ENCODE results near the gene HUWE1.

HUWE1 gene

GRCh38 chrX:53587795-53588420 lies 98.6 kb downstream of the HUWE1 start:
- Histone ChIP-seq H3K4me2 (ENCODE audit: low read length) (no peak overlapping the region), H3K36me3 (ENCODE audit: control insufficient read depth, insufficient read depth, low read length) (peaks cover 16% of the 10 kb centered on the region), H3K23ac (ENCODE audit: low read length) (no peak overlapping the region), H2AK5ac (ENCODE audit: low read length) (no peak overlapping the region), H3K9ac (ENCODE audit: low read length) (no peak overlapping the region), H3K4me3 (ENCODE audit: low read length) (no peak overlapping the region), H2BK120ac (ENCODE audit: low read depth, low read length) (no peak overlapping the region), H3K27me3 (ENCODE audit: insufficient read depth, low read length, poor library complexity) (no peaks in the 10 kb centered on the region), H3K18ac (ENCODE audit: low read length) (no peak overlapping the region), H3K56ac (ENCODE audit: low read length) (no peak overlapping the region), H3K79me2 (ENCODE audit: control insufficient read depth, insufficient read depth, low read length) (no peaks in the 10 kb centered on the region), H3K4me1 (ENCODE audit: control insufficient read depth, low read depth, low read length) (no peaks in the 10 kb centered on the region), H2BK5ac (ENCODE audit: low read length) (no peak overlapping the region), H4K8ac (ENCODE audit: low read depth, low read length) (no peak overlapping the region), H3K4ac (ENCODE audit: low read depth, low read length) (no peak overlapping the region), H3K27ac (ENCODE audit: low read depth, low read length) (no peak overlapping the region), H3K79me1 (ENCODE audit: low read length) (no peaks in the 10 kb centered on the region), H2BK15ac (replicated peaks; ENCODE audit: low read depth) (no peak overlapping the region), H4K5ac (ENCODE audit: low read length) (no peak overlapping the region)
- DNase-seq = no peak
- no CpG with 5 or more reads among the region's 5 CpGs for WGBS (ENCODE audit: extremely low coverage, insufficient coverage, low lambda C conversion rate)

GRCh38 chrX:53584891-53585290 lies 101.6 kb downstream of the HUWE1 start:
- WGBS (ENCODE audit: extremely low coverage, insufficient coverage, low lambda C conversion rate) = no CpG with 5 or more reads among the region's 9 CpGs

GRCh38 chrX:53583571-53583970 lies 102.9 kb downstream of the HUWE1 start:
- WGBS (ENCODE audit: extremely low coverage, insufficient coverage, low lambda C conversion rate) = no CpG with 5 or more reads among the region's 7 CpGs
- Histone ChIP-seq H3K27ac (ENCODE audit: low read depth, low read length) (no peak overlapping the region), H3K4me1 (ENCODE audit: control insufficient read depth, low read depth, low read length) (no peaks in the 10 kb centered on the region), H3K27me3 (ENCODE audit: insufficient read depth, low read length, poor library complexity) (no peaks in the 10 kb centered on the region), H3K23ac (ENCODE audit: low read length) (no peak overlapping the region), H3K4ac (ENCODE audit: low read depth, low read length) (no peak overlapping the region), H2BK5ac (ENCODE audit: low read length) (no peak overlapping the region), H2AK5ac (ENCODE audit: low read length) (no peak overlapping the region), H4K8ac (ENCODE audit: low read depth, low read length) (no peak overlapping the region), H4K5ac (ENCODE audit: low read length) (no peak overlapping the region), H3K18ac (ENCODE audit: low read length) (no peak overlapping the region), H3K4me3 (ENCODE audit: low read length) (no peak overlapping the region), H3K4me2 (ENCODE audit: low read length) (no peak overlapping the region), H3K36me3 (ENCODE audit: control insufficient read depth, insufficient read depth, low read length) (peaks cover 7% of the 10 kb centered on the region), H3K79me1 (ENCODE audit: low read length) (no peaks in the 10 kb centered on the region), H3K56ac (ENCODE audit: low read length) (no peak overlapping the region), H2BK120ac (ENCODE audit: low read depth, low read length) (no peak overlapping the region), H3K9ac (ENCODE audit: low read length) (no peak overlapping the region), H3K79me2 (ENCODE audit: control insufficient read depth, insufficient read depth, low read length) (no peaks in the 10 kb centered on the region), H2BK15ac (replicated peaks; ENCODE audit: low read depth) (no peak overlapping the region)
- no peak for DNase-seq

More at GRCh38 chrX:53584891-53585290, 101.6 kb downstream of the HUWE1 start:
- no peaks in the 10 kb centered on the region for H3K27me3 ChIP-seq (ENCODE audit: insufficient read depth, low read length, poor library complexity)
- no peaks in the 10 kb centered on the region for H3K4me1 ChIP-seq (ENCODE audit: control insufficient read depth, low read depth, low read length)
- no peak overlapping the region for H4K8ac ChIP-seq (ENCODE audit: low read depth, low read length)
- no peak overlapping the region for H2AK5ac ChIP-seq (ENCODE audit: low read length)
- no peak overlapping the region for H2BK120ac ChIP-seq (ENCODE audit: low read depth, low read length)
- H3K4me3 ChIP-seq (ENCODE audit: low read length) = no peak overlapping the region
- no peak overlapping the region for H2BK5ac ChIP-seq (ENCODE audit: low read length)
- H2BK15ac ChIP-seq (replicated peaks; ENCODE audit: low read depth) = no peak overlapping the region
- no peaks in the 10 kb centered on the region for H3K79me2 ChIP-seq (ENCODE audit: control insufficient read depth, insufficient read depth, low read length)
- no peaks in the 10 kb centered on the region for H3K79me1 ChIP-seq (ENCODE audit: low read length)
- no peak overlapping the region for H3K27ac ChIP-seq (ENCODE audit: low read depth, low read length)
- H3K18ac ChIP-seq (ENCODE audit: low read length) = no peak overlapping the region
- H3K36me3 ChIP-seq (ENCODE audit: control insufficient read depth, insufficient read depth, low read length) = peaks cover 7% of the 10 kb centered on the region
- H3K56ac ChIP-seq (ENCODE audit: low read length) = no peak overlapping the region
- no peak overlapping the region for H3K9ac ChIP-seq (ENCODE audit: low read length)
- no peak for DNase-seq
- H4K5ac ChIP-seq (ENCODE audit: low read length) = no peak overlapping the region
- H3K4ac ChIP-seq (ENCODE audit: low read depth, low read length) = no peak overlapping the region
- no peak overlapping the region for H3K4me2 ChIP-seq (ENCODE audit: low read length)
- H3K23ac ChIP-seq (ENCODE audit: low read length) = no peak overlapping the region

GRCh38 chrX:53580742-53581504 lies 105.6 kb downstream of the HUWE1 start:
- Histone ChIP-seq H4K8ac (ENCODE audit: low read depth, low read length) (no peak overlapping the region), H3K4me2 (ENCODE audit: low read length) (no peak overlapping the region), H3K79me2 (ENCODE audit: control insufficient read depth, insufficient read depth, low read length) (no peaks in the 10 kb centered on the region), H3K36me3 (ENCODE audit: control insufficient read depth, insufficient read depth, low read length) (peaks cover 9% of the 10 kb centered on the region), H2BK15ac (replicated peaks; ENCODE audit: low read depth) (no peak overlapping the region), H3K79me1 (ENCODE audit: low read length) (no peaks in the 10 kb centered on the region), H3K23ac (ENCODE audit: low read length) (no peak overlapping the region), H3K4ac (ENCODE audit: low read depth, low read length) (no peak overlapping the region), H3K4me1 (ENCODE audit: control insufficient read depth, low read depth, low read length) (no peaks in the 10 kb centered on the region), H2BK5ac (ENCODE audit: low read length) (no peak overlapping the region), H3K27ac (ENCODE audit: low read depth, low read length) (no peak overlapping the region), H3K18ac (ENCODE audit: low read length) (no peak overlapping the region), H3K9ac (ENCODE audit: low read length) (no peak overlapping the region), H3K27me3 (ENCODE audit: insufficient read depth, low read length, poor library complexity) (no peaks in the 10 kb centered on the region), H3K4me3 (ENCODE audit: low read length) (no peak overlapping the region), H2BK120ac (ENCODE audit: low read depth, low read length) (no peak overlapping the region), H2AK5ac (ENCODE audit: low read length) (no peak overlapping the region), H3K56ac (ENCODE audit: low read length) (no peak overlapping the region), H4K5ac (ENCODE audit: low read length) (no peak overlapping the region)
- no CpG with 5 or more reads among the region's 12 CpGs for WGBS (ENCODE audit: extremely low coverage, insufficient coverage, low lambda C conversion rate)
- no peak for DNase-seq

- no peak overlapping the region for H3K4me2 ChIP-seq (ENCODE audit: low read length)
- H3K27ac ChIP-seq (ENCODE audit: low read depth, low read length) = no peak overlapping the region
- peaks cover 9% of the 10 kb centered on the region for H3K36me3 ChIP-seq (ENCODE audit: control insufficient read depth, insufficient read depth, low read length)
- no peaks in the 10 kb centered on the region for H3K79me2 ChIP-seq (ENCODE audit: control insufficient read depth, insufficient read depth, low read length)
- no peak overlapping the region for H3K56ac ChIP-seq (ENCODE audit: low read length)
- no peak overlapping the region for H3K9ac ChIP-seq (ENCODE audit: low read length)
- H2AK5ac ChIP-seq (ENCODE audit: low read length) = no peak overlapping the region
- H3K27me3 ChIP-seq (ENCODE audit: insufficient read depth, low read length, poor library complexity) = no peaks in the 10 kb centered on the region
- no peak overlapping the region for H3K4me3 ChIP-seq (ENCODE audit: low read length)
- no peak overlapping the region for H3K18ac ChIP-seq (ENCODE audit: low read length)
- DNase-seq = no peak
- H3K4me1 ChIP-seq (ENCODE audit: control insufficient read depth, low read depth, low read length) = no peaks in the 10 kb centered on the region
- no peaks in the 10 kb centered on the region for H3K79me1 ChIP-seq (ENCODE audit: low read length)
- H4K5ac ChIP-seq (ENCODE audit: low read length) = no peak overlapping the region
- no peak overlapping the region for H4K8ac ChIP-seq (ENCODE audit: low read depth, low read length)
- H2BK15ac ChIP-seq (replicated peaks; ENCODE audit: low read depth) = no peak overlapping the region
- H3K23ac ChIP-seq (ENCODE audit: low read length) = no peak overlapping the region
- no peak overlapping the region for H3K4ac ChIP-seq (ENCODE audit: low read depth, low read length)
- H2BK120ac ChIP-seq (ENCODE audit: low read depth, low read length) = no peak overlapping the region
- no peak overlapping the region for H2BK5ac ChIP-seq (ENCODE audit: low read length)
Measured at GRCh38 chrX:53571494-53571893, 115.0 kb downstream of the HUWE1 start.
